Renal pelvis (tissue), 4 donors: ENCODE measurements around the gene RGL2. TPM values are rescaled to one million over a fixed set of nuclear protein-coding genes. Genes with fewer than 3 reads are reported as not detected.
"Not testable (repeated sequence)": the region's sequence is repeated elsewhere in the genome, so short reads cannot be mapped to it uniquely, and the experiment has no call there.

Experiments used
- DNase-seq: peaks from one replicate; pipeline ENCODE4 v3.0.0-alpha.2; 2013
- polyA plus RNA-seq, 3 donors: library from polyadenylated mRNA; unstranded; fragments of 120-200 nt; gene quantifications; one replicate each; pipeline ENCODE4 v1.2.1, GENCODE V29; 2013; ENCODE audit not compliant: insufficient read length in 3 of 3

The RGL2 gene
- polyA plus RNA-seq, 3 donors, result 121 to 133 (median 130) TPM

GRCh38 chr6:33296797-33297405 is 1.8 kb downstream of the RGL2 start:
- no peak for DNase-seq

GRCh38 chr6:33295621-33296369 is 2.9 kb downstream of the RGL2 start:
- no peak for DNase-seq

GRCh38 chr6:33294086-33294823 is 4.5 kb downstream of the RGL2 start:
- no peak for DNase-seq

GRCh38 chr6:33292996-33293682 is 5.6 kb downstream of the RGL2 start:
- DNase-seq, result no peak

- no peak for DNase-seq
Measured at GRCh38 chr6:33290459-33290858, 8.3 kb downstream of the RGL2 start.

GRCh38 chr6:33289784-33290315 is 8.9 kb downstream of the RGL2 start:
- no peak for DNase-seq

GRCh38 chr6:33288921-33289783 is 9.6 kb downstream of the RGL2 start, which contains the start of the genes PFDN6 and WDR46:
PFDN6 (plus strand) TSS chr6:33289601; CDS start chr6:33289857, 256 bp downstream.
WDR46 (minus strand) TSS chr6:33289239; CDS start chr6:33289170, 69 bp downstream.
- peak; percentile 94 for DNase-seq

- DNase-seq, result no peak
Measured at GRCh38 chr6:33288141-33288920, 10.4 kb downstream of the RGL2 start.

GRCh38 chr6:33286946-33287914 is 11.5 kb downstream of the RGL2 start:
- no peak for DNase-seq

- not testable (repeated sequence) for DNase-seq
Measured at GRCh38 chr6:33285214-33285613, 13.5 kb downstream of the RGL2 start.

- DNase-seq, result no peak
Measured at GRCh38 chr6:33280539-33280938, 18.2 kb downstream of the RGL2 start.

- peak; percentile 39 for DNase-seq
Measured at GRCh38 chr6:33279971-33280511, 18.7 kb downstream of the RGL2 start.

GRCh38 chr6:33279257-33279695 is 19.5 kb downstream of the RGL2 start:
- no peak for DNase-seq

GRCh38 chr6:33278810-33279209 is 19.9 kb downstream of the RGL2 start:
- no peak for DNase-seq

GRCh38 chr6:33278392-33278741 is 20.4 kb downstream of the RGL2 start:
- DNase-seq, result no peak

- DNase-seq, result no peak
Measured at GRCh38 chr6:33277663-33278391, 20.9 kb downstream of the RGL2 start.

- peak; percentile 73 for DNase-seq
Measured at GRCh38 chr6:33276864-33277662, 21.7 kb downstream of the RGL2 start, which contains the start of gene B3GALT4. B3GALT4 (plus strand) TSS chr6:33277123; CDS start chr6:33277420, 297 bp downstream.
